GM21825 (cell line): ENCODE measurements around the gene ASPN.

Experiments used
- ATAC-seq: cut with Tn5 transposase; IDR thresholded peaks from one replicate; pipeline ENCODE4 v1.9.1; 2021; ENCODE audit warnings: mild to moderate bottlenecking, moderate library complexity; ENCODE audit not compliant: unreplicated experiment

Gene ASPN

GRCh38 chr9:92478783-92479182 lies 3.5 kb downstream of the ASPN start:
- ATAC-seq, result no peak

DNA sequence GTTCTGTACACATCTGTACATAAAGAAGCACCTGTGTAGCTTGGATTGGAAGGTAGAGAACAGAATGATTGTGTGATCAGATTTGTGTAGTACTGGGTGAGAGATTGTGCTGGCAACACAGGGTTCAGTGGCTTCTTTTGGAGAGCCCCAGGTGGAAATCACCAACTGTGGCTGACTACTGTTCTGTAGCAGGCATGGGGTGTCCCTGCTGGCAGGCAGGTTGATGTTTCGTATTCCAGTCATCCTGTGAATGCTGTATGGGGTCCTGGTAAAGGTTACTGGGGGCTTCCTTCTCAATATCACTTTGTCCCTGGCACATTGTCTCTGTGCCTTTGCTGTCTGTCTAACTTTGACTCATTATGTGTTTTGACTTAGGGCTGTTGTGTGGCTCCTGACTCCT lies 5.3 kb downstream of the ASPN start:
- ATAC-seq, result peak; percentile 58

- ATAC-seq, result no peak
These were observed 7.7 kb downstream of the ASPN start for GRCh38 chr9:92474587-92474986.

GRCh38 chr9:92468206-92468605 lies 14.1 kb downstream of the ASPN start:
- no peak for ATAC-seq

DNA sequence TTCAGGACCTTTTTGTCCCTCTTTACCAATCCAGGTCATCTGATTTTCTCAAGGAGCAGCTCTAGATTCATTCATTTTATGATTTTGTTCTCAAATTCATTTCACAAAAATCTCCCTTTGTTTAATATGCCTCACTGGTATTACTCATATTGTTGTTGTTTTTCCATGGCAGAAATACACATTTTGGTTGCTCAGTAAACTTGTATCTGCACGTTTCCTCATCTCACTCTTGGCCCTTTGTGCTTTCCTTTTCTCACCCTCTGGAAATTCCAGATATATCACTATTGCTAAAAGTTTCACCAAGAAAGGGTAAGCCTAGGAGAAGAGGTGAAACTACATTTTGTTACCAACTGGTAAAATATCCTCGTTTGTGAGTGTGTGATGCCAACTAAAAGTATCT lies 14.8 kb downstream of the ASPN start:
- no peak for ATAC-seq

- no peak for ATAC-seq
These were observed 15.3 kb downstream of the ASPN start for GRCh38 chr9:92467041-92467440.

DNA sequence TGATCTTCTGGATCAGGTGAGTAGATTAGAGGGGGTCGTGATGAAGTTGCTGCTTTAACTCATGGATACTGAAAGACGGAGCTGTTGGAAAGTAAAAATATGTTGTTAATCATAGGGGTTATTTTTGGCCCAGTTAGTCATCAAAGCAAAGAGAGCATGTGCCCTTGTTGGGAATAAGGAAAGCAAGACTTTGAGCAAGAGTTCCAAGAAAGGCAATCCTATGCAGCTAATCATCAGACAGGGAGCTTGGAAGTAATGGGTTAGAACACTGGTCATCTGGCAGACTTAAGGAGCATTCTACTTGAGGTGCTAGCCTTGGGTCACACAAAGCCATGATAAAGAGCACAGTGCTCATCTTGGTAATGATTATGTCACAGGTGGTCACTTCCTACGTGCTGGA lies 18.3 kb downstream of the ASPN start:
- ATAC-seq, result no peak

- no peak for ATAC-seq
These were observed 18.9 kb downstream of the ASPN start for GRCh38 chr9:92463387-92463786.

DNA sequence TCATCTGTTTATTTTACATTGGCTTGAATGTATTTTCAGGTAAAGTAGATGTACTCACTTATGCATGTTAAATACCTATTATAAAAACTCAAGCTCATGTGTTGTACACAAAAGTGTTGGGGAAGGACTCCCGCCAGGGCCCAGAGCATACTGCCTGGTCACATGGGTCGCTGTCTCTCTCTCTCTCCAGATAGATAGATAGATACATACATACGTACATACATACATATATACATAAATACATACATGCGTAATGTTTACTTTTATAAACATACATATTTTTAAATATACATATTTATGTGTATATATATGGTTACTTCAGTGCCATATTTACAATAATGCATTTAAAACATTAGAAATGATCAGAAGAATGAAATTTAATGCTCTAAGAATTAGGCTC lies 24.7 kb downstream of the ASPN start:
- ATAC-seq, result no peak

DNA sequence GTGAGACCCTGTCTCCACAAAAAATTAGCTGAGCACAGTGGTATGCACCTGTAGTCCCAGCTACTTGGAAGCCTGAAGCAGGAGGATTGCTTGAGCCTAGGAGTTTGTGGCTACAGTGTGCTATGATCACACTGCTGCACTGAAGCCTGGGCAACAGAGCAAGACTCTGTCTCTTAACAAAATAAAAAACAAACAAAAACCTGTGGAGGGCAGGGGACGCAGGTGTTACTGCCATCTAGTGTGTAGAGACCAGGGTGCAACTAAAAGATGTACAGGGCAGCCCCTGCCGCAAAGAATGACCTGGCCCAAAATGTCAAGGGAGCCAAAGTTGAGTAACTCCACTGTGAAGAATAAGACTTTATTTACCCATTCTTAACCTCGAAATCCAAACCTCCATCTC lies 27.1 kb downstream of the ASPN start:
- no peak for ATAC-seq

DNA sequence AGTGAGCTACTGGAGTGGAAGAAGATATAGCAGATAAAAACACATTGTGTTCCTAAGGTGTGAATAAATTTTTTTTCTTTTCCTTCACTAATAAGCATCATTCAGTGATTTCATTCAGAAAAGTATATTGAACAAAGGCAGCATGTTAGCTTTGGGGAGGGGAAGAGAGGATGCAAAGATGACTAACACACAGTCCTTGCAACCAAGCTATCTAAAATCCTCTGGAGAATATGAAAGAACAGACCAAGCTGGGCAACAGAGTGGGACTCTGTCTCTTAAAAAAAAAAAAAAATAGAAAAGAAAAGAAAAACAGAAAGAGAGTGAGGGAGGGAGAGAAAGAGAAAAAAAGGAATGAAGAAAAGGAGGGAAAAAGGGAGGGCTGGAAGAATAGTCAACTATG lies 35.8 kb downstream of the ASPN start:
- ATAC-seq, result no peak

- no peak for ATAC-seq
These were observed 37.5 kb downstream of the ASPN start for GRCh38 chr9:92444841-92445240.

DNA sequence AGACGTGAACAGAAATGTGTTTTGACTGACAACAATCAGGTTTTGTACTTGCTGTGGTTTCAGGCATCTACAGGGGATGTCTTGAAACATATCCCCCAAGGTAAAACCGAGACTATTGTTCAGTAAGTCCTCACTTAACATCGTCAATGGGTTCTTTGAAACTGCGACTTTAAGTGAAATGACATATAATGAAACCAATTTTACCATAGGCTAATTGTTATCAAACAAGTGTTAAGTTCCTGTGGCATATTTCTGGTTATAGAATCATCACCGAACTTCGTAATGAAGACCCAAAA lies 41.6 kb downstream of the ASPN start:
- ATAC-seq, result no peak

DNA sequence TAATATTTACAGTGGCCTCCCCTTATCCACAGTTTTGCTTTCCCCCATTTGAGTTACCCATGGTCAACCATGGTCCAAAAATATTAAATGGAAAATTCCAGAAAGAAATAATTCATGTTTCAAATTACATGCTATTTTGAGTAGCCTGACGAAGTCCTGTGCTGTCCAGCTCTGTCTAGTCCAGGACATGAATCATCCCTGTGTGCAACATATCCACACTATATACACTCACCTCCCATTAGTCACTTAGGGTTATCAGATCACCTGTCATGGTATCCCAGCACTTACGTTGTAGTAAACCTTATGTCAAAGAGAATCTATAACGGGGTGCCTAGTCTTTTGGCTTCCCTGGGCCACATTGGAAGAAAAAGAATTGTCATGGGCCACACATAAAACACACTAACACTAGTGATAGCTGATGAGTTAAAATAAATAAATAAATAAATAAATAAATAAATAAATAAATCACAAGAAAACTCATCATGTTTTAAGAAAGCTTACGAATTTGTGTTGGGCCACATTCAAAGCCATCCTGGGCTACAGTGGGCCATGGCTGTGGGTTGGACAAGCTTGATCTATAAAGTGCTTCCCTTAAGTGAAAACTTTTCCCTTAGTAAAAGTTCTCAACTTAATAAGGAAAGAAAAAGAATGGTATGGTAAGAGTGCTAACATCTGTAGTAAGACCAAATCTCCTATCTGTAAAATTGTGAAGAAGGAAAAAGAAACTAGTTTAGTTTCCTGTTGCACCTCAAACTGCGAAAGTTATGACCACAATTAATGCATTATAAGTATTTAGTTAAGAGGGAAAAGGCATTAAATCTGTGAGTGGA lies 42.2 kb downstream of the ASPN start:
- ATAC-seq, result no peak

DNA sequence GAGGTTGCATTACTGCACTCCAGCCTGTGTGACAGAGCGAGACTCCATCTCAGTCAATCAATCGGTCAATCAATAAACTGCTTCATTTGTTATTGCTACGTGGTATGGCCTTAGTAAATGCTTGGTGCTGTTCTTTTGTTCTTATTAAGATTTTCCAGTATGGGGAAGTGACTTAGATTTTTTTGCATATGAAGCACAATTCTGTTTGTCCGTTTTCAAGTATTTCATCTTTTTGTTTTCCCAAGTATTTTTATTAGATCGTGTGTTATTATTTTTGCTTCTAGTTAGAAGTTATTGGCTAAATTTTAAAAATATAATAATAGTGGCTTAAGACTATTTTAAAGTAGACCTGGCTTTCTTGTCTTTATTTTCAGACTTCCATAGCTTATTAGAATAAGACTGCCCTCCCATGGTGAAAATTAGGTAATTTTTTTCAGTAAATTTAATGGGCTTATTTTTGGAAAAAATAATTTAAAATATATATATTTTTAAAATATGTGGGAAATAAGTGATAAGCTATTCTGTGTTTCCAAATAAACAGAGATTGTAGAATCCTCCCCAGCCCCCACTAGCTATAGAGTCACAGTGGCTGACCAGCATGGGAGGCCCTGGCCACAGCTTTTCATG lies 43.3 kb downstream of the ASPN start:
- no peak for ATAC-seq

GRCh38 chr9:92435263-92435662 lies 47.0 kb downstream of the ASPN start:
- no peak for ATAC-seq

- no peak for ATAC-seq
These were observed 49.2 kb downstream of the ASPN start for GRCh38 chr9:92432972-92433548.

GRCh38 chr9:92432350-92432749 lies 50.0 kb downstream of the ASPN start:
- no peak for ATAC-seq

DNA sequence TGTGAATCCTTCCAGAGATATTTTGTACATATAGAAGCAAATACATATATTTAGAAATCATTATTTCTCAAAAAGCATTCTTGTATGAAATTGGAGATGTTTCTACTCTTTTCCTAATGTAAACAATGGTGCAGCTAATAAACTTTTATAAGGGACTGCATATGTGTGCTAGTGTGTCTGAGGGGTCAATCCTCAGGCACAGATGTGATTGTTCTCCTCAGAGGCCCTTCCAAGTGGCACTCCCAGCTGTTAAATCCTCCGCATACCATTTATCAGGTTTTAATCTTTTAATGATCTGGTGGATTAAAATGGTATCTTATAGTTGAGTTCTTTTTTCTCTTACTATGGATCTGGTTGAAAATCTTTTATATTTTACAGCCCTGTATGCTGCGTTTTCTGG lies 52.5 kb downstream of the ASPN start:
- ATAC-seq, result no peak

DNA sequence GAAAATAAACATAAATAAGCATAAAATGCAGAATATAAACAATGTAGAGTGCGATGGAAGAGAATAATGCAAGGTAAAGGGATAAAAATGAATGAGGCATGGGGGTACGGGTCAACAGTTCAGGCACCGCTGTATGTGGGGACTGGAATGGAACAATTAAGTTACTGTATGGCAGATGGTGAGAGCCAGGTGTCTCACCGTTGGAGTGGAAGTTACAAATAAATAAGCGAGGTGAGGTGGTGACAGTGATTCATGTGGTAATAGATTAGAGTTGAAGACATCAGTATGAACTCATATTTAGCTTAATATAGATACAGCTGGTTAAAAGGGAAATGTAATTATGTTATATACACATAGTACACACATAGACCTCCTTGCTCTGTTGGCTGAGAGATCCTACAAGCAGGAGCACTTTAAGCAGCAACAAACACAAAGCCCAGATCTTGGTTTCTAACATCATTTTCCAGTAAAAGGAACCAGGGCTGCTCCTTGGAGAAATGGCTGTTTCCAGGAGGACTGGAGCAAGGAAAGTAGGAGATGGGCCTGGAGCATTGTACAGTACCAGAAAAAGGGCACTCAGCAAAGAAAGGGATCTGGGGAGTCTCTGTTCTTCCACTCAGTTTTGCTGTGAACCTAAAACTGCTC lies 55.7 kb downstream of the ASPN start:
- ATAC-seq, result no peak

DNA sequence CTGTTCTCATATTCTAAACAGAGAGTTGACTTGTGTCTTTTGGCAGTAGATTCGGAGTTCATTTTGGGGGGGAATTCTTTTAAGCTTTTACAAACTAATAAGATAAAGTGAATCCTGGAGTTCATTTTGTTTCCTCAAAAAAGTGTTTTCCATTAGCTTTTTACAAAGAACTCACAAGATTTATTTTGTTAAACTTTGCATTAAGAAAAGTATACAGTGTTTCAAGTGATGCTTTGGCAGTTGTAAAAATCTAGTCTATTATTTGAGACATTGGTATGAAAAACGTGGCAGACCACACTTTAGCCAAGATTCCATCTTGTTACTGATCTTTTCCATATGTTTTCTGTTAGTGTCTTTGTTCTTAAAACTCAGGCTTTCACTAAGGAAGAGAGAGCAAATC lies 56.8 kb downstream of the ASPN start:
- no peak for ATAC-seq

DNA sequence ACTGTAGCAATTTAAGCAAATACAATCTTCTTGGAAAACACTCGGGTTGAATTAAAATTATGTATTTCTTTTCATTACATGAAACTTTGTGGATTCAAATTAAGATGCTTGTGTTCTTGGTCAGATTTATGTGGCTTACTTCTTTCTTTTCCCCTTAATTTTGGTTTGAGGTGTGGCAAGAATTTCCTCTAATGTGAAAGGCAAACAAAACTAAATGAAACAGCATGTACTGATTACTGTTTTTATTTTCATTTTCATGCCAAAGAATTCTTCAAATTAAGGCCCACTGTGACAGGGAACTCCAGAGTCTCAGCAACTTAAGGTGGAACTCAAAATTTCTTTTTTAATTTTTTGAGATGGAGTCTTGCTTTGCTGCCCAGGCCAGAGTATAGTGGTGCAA lies 58.0 kb downstream of the ASPN start, which contains the start of gene OMD:
Gene OMD (minus strand): TSS at position 132 of the 400 bp plus-strand sequence. CDS start 6,913 bp downstream, outside the sequence.
- ATAC-seq, result no peak
